GM21529 (cell line): ENCODE data around the gene PARD6B.
"Not testable (repeated sequence)": the region's sequence is repeated elsewhere in the genome, so short reads cannot be mapped to it uniquely, and the experiment has no call there.

Experiments used
- ATAC-seq: cut with Tn5 transposase; IDR thresholded peaks from one replicate; pipeline ENCODE4 v1.9.1; 2021; ENCODE audit not compliant: unreplicated experiment

Gene PARD6B

GRCh38 chr20:50744143-50744792 lies 12.9 kb downstream of the PARD6B start:
- no peak for ATAC-seq

GRCh38 chr20:50745634-50746137 lies 14.3 kb downstream of the PARD6B start:
- no peak for ATAC-seq

DNA sequence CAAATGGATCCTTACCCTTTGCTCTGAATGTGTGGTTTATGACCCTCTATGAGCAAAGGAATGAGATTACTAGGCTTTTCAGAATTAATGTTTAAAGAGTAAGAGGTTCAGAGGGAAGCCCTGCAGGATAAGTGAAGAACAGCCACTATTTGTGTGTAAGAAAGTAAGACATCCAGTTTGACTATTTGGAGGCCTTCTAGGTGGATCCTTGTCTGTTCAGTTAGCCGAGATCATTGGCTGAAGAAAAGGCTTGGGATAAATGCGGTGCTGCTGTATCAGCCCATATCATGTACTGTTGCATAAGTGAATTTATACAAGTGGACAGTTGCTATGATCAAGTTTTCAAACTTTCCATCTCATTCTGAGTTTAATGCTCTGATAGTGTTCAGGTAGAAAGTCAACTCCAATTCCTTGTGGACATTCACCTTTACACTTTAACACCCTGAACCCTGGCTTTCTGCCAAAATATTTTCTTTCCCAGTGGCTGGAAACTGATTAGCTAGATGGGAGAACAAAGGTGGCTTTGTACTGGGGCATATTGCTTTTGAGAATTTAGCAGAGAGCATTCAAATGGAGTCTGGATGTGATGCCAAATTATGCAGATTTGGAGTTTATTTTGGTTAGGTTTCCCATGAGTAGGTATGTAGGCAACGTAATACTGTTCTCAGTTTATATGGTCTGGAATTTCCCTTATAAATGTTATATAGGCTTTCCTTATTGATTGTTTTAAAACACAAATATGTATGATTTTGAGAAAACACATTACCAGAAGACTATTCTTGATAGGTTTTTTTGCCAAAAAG lies 15.0 kb downstream of the PARD6B start:
- ATAC-seq, result no peak

GRCh38 chr20:50747275-50747674 lies 15.9 kb downstream of the PARD6B start:
- no peak for ATAC-seq

DNA sequence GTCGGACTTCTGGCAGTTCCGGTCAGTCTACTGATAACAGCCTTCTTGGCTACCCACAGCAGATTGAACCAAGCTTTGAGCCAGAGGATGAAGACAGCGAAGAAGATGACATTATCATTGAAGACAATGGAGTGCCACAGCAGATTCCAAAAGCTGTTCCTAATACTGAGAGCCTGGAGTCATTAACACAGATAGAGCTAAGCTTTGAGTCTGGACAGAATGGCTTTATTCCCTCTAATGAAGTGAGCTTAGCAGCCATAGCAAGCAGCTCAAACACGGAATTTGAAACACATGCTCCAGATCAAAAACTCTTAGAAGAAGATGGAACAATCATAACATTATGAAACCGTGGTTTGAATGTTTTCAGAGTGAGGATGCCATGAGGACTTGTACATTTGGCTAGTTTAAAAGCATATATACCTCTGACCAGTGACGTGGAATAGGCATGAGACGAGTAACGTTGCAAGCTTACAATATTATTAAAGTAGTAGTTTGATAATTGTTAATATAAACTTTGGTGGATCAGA lies 18.8 kb downstream of the PARD6B start:
- no peak for ATAC-seq

DNA sequence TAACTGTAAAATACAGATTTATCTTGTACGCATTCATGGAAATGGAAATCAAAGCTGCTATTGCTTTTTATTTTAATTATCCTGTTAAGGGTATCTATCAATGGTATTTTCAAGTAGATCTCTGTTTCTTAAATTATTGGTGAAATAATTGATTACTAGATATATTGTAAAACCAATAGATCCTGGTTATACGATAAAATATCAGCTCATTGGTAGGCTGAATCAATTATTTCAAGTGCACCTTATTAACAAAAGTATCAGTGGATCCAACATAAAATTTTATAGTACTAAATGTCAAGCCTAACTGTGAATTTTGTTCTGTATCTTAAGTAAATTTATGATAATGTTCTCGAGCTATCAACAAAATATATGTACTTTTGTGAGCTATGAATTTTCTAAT lies 21.8 kb downstream of the PARD6B start:
- ATAC-seq, result no peak

DNA sequence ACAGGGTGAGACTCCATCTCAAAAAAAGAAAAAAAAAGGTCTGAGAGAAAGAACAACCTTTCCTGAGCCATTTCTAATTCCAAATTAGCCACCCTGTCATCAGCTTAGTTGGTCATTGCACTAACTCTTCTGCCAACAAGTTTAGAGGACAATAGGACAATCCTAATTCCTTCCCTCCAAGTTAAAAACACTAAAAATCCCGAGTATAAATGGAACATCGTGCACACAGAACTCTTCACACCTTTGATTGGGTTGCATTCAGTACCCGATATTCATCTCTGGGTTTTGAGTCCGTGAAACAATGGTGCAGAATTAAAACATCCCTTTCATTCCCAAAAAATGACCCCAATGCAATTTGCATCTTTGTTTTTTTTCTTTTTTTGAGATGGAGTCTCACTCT lies 23.0 kb downstream of the PARD6B start:
- no peak for ATAC-seq

DNA sequence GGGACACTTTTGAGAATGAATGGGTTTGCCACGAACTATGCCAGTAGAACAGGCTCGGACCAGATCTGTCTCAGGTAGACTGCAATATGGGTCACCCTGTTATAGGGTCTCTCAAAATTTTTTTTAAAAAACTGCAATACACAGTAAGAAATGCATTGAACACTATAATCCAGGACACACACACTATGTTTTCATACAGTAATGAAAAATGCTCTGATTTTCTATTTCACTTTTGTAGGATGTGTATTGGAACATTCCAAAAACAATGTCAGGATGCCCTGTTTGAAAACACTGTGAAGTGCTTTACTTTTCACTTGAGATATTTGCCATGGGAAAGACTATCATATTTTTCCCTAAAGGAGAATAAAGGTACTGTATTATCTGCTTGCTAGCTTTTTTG lies 25.1 kb downstream of the PARD6B start:
- no peak for ATAC-seq

- no peak for ATAC-seq
Measured at GRCh38 chr20:50758469-50758868, 27.1 kb downstream of the PARD6B start.

DNA sequence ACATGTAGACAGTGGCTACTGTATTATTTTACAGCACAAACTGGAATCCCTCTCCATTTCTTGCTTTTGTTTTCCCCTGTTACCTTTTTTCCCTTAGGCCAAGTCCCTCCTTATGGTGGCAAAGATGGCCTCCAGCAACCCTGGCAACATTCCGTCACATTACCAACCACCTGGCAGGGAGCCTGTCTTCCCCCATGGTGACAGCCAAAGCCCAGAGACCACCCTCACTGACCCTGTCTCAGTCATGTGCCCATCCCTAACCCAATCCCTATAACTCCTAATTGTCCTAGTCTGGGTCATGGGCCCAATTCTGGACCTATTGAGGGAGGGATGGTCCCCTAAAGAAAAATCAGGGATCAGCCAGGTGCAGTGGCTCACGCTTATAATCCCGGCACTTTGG lies 27.6 kb downstream of the PARD6B start:
- ATAC-seq, result no peak

GRCh38 chr20:50759678-50760077 lies 28.3 kb downstream of the PARD6B start:
- no peak for ATAC-seq

- no peak for ATAC-seq
Measured at GRCh38 chr20:50762045-50762422, 30.7 kb downstream of the PARD6B start.

- no peak for ATAC-seq
Measured at GRCh38 chr20:50762435-50763220, 31.2 kb downstream of the PARD6B start.

- not testable (repeated sequence) for ATAC-seq
Measured at GRCh38 chr20:50763550-50764458, 32.4 kb downstream of the PARD6B start.

GRCh38 chr20:50765251-50765650 lies 33.9 kb downstream of the PARD6B start:
- not testable (repeated sequence) for ATAC-seq

DNA sequence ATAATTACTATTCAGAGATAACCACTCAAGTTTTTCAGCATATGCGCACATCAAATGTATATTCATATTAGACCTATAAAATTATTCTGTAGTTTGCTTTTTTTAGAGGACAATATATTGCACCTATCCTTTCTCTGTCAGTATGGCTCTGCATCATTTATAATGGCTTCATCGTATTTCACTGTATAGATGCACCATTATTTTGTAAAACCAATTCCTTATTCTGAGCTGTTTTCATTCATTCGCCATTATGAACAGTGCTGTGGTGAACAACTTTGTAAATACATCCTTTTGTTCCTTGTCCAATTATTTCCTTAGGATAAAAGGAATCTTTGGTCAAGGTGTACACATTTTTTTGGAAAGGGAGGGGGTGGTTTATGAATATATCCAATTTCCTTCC lies 34.3 kb downstream of the PARD6B start:
- ATAC-seq, result no peak

DNA sequence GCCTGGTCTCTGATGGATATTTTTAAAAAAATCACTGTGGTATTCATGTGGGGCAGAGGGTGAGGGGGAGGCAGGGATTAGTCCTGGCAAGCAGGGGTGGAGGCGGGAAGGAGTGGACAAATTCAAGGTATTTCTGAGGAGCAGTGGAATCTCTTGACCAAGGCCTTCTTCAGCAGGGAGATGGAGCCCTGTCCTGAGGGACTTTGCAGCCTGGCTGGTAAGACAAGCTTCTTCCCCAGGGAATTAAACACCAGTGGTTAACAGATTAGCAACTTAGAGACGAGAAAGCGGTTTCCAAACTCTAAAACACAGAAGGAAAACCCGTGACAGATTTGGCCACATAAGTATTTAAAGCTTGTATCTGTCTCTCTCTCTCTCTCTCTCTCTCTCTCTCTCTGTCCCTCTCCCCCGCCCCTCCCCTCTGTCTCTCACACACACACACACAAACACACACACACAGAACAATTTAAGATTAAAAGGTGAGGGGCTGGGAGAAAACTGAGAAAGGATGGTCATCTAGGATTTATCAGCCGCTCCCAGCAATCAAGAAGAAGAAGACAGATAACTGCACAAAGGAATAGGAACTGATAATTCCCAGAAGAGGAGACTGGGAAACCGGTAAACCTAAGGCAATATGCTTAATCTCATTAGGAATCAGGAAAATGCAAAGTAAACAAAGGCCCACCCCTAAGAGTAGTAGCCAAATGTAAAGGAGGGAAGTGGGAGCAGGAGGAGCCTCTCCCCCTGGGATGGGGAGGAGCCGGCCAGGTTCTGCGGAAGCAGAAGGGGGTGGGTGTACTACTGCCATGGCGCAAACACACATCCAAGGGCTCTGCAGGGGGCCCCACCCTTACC lies 35.8 kb downstream of the PARD6B start:
- ATAC-seq, result not testable (repeated sequence)

GRCh38 chr20:50768991-50769390 lies 37.6 kb downstream of the PARD6B start:
- not testable (repeated sequence) for ATAC-seq

GRCh38 chr20:50769551-50770085 lies 38.2 kb downstream of the PARD6B start:
- not testable (repeated sequence) for ATAC-seq
